A204.1 (cell line): ENCODE data around the gene KCNQ1.

ENCODE experiments used
- FAIRE-seq: peaks from 2 replicates; lab custom pipeline; 2012; peaks lifted over from hg19 to GRCh38; lab: Jason Lieb, UNC

Gene KCNQ1

DNA sequence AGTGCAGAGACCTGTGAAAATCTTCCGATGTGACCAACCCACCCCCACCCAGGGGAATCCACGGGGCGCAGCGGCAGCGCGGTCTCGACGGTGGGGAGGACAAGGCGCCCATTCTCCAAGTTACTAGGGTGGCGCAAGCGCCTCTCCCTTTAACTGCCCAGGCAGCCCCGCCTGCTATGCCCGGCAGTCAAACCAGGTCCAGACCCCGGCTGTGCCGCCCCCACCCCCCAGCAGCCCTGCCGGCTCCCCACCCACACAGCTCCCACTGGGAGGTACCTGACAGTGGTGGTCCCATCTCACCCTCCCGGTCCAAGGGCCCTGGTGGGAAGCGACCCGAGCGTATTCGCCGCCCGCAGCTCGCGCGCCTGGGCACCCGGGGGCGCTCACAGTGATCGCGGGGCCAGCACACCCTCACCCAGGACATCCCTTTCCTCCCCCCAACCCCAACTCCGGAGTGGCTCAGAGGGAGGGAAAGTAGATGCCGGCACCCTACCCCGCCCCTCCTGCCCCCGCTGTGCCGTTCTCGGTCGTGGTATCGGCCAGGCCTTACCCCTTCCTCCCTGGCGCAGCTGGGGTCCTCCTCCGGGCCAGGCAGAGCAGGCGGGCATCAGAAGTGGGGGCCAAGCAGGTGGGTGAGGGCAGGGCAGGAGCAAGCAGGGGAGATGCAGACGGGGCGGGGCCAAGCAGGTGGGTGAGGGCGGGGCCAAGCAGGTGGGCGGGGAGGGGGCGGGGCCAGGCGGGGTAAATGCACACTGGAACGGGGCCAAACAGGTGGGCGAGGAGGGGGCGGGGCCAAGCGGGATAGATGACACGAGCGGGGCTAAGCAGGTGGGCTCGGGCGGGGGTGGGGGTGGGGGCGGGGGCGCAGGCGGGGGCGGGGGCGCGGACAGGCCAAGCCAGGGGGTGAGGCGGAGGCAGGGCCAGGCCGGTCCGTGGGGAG, 657 bp upstream of the KCNQ1 start, which contains the start of gene TRPM5:
TSS of gene TRPM5 (minus strand) at position 634 of the 940 bp plus-strand sequence. CDS start 21,478 bp downstream, outside the sequence.
- no peak for FAIRE-seq

- FAIRE-seq: no peak
Observed at GRCh38 chr11:2445746-2446551, 1.1 kb downstream of the KCNQ1 start.

DNA sequence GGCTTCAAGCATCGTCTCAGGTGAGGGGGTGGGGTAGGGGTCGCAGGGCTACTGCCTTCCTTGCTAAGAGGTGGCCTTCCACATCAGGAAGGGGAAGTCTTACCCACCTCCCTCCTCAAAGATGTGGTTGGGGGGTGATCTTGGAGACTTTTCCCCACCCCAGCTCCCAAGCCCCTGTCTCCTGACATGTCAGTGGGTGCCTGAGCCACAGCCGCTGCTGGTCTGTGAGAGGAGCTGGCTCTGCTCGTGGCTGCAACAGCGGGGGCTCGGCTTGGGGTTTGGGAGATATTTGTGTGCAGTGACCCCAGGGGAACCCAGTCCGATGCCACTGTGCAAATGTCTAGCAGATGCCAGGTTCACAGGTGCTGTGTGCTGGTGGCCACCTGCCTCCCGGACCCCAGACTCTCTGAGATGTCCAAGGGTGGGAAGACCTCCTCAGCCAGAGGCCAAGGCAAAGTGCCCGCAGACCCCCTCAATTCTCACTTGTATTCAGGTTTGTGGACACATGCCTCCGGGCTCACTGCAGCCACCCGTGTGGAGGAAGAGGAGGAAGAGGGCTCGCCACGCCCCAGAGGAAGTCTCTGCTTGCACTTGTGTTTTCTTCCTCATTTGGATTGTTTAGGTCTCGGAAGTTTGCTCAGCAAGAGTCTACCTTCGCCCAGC, 1.9 kb downstream of the KCNQ1 start:
- no peak for FAIRE-seq

DNA sequence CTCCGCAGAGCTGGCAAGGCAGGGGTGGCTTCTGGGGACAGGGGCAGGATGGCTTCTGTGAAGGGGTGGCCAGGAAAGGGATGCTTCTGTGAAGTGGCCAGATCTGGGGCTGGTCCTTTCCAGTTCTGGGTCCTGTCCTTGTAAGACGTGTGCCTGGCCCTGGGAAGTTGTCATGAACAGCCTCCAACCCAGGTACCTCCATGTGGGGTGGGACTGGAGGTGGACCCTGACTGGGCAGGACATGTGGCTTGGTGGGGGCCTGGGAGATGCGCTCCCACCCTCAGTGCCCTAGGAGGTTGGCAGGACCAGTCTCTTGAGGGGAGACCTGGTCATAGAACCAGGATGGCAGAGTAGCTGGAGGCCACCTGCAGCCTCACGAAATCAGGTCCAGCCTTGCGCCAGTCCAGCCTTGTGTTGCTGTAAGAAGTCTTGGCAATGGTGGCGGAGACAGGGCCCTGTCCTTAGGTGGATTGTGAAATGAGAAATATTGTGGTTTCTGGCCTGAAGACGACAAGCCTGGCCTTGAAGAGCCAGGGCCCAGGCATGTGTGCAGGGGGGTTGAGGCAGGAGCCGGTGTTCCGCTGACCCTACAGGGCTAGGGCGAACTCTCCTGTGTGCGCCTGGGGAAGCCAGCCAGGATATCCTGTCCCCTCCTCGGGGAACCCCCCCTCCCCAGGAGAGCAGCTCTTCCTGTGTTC, 2.6 kb downstream of the KCNQ1 start:
- FAIRE-seq: no peak

DNA sequence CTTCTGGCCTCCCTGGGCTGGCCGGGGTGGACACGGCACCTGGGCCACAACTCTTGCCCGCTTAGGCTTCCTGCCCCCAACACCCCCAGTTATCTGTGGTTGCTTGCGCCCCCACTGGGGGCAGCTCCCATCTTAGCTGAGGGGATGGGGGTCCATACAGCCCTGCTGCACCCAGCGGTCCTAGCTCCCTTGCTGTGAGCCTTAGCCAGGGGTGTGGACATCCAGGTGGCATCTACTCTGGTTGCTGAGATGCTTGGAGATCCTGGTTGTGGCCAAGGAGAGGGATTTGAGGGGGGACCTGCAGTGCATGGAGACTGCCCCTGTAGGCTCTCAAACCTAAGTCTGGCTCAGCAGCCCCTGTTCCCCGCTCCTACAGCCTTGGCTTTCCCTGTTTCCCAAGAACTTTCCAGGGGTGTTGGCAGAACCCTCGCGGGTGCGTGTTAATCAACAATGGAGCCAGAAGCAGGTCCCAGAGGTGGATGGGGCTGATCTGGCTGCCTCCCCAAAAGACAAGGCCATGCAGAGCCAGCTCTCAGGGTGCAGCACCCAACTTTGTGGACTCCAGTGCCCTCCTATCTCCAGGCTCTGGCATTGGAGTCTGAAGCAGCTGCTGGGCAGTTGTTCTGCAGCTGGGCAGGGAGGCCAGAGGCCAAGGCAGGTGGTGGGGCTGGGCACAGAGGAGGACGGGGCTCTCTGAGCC, 3.3 kb downstream of the KCNQ1 start:
- no peak for FAIRE-seq

GRCh38 chr11:2448661-2449547, 4.1 kb downstream of the KCNQ1 start:
- FAIRE-seq: no peak

DNA sequence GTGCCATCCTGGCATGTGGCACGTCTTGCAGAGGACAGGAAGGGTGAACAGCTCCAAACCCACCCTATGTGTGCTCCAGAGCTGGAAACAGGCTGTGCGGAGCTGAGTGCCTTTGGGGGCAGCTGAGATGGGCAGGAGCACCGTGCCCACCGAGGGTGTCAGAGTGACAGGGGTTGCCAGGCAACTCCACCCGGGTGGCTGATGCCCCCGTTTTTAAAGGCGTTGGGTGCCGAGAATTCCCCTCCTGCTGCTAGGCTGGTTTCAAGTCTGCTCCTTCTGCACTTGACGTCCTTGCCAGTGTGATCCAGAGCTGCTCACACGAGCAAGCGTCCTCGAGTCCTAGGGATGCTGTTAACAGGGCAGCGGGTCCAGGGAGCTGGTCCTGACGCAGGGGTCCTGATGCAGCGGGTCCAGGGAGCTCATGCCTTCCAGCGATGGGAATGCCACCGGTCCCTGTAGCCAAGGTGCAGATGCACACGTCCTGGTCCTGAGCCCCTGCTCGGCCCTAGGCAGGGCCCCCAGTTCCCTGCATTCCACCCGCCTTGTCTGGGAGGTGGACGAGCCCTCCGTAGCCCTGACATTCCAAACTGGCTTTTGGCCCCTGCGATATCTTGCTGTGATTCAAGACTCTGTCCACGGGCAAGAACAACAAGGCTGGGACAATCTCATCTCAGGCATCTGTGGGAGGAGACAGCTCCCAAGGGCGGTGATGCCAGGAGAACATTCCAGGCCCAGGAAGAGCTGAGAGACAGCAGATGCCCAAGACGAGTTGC, 4.9 kb downstream of the KCNQ1 start:
- FAIRE-seq: no peak

DNA sequence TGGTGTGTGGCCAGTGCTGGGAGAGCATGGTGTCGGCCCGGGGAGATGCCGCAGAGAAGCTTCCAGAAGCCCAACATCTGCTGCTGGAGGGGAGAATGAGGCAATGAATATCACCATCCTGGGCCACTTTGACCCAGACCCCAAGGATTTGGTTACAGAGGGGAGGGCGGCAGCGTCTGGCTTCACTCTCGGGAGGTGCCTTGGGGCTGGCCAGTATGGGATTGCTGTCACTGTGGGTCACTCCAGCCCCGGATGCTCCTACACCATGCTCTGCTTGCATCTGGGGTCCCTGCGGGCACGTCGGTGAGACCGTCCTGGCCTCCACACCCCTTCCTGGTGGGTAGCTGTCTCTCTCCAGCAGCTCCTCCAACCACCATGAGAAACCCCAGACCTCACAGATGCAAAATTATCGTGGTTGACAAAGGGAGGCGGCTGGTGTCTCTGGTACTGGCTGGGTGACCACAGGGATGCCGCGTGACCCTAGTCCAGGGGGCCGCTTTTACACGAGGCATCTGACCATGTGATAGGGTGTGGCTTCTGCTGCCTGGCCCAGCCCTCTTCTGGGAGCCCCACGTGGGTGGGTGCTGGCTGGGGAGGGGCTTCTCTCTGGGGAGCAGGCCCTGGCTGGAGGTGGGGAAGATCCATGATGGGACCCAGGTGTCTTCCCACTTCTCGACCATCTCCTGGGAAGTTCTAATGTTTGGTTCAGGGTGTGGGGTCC, 5.7 kb downstream of the KCNQ1 start:
- FAIRE-seq: no peak

GRCh38 chr11:2451336-2451735, 6.5 kb downstream of the KCNQ1 start:
- no peak for FAIRE-seq

GRCh38 chr11:2451916-2452315, 7.1 kb downstream of the KCNQ1 start:
- no peak for FAIRE-seq

- FAIRE-seq: no peak
Observed at GRCh38 chr11:2452321-2453012, 7.7 kb downstream of the KCNQ1 start.

GRCh38 chr11:2453436-2453835, 8.6 kb downstream of the KCNQ1 start:
- FAIRE-seq: no peak

- no peak for FAIRE-seq
Observed at GRCh38 chr11:2458321-2458720, 13.5 kb downstream of the KCNQ1 start.

GRCh38 chr11:2459016-2459725, 14.4 kb downstream of the KCNQ1 start:
- FAIRE-seq: no peak

DNA sequence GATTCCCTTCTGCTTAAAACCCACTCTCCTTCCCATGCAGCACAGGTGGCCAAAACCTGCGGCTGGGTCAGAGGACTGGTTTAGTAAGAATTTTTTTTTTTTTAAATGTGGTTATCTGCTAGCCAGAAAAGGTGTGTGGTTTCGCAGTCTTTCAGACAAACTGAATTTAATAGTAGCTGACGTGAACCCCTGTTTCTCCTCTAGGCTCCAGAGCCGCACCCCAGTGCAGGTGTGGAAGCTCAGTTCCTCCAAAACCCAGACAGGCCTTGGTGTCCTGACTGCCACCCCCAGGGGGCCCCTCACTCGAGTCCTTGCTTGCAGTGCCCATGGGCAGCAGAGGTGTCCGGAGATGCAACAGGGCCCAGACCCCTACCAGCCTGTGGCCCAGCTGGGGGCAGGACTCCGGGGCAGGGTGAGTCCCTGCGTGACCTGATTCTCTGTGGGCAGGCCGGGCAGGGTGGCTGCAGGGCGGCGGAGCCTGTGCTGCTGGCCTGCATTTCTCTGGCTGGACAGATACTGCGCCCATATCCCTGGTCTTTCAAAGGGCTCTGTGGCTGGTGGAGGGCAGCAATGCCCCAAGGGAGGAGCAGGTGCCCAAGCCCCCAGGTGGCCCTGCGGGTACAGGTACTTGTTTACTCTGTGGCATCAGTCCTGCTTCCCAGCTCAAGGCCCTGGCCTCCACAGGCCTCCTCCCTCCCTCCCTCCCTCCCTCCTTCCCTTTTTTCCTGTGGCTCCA, 15.2 kb downstream of the KCNQ1 start:
- FAIRE-seq: no peak

DNA sequence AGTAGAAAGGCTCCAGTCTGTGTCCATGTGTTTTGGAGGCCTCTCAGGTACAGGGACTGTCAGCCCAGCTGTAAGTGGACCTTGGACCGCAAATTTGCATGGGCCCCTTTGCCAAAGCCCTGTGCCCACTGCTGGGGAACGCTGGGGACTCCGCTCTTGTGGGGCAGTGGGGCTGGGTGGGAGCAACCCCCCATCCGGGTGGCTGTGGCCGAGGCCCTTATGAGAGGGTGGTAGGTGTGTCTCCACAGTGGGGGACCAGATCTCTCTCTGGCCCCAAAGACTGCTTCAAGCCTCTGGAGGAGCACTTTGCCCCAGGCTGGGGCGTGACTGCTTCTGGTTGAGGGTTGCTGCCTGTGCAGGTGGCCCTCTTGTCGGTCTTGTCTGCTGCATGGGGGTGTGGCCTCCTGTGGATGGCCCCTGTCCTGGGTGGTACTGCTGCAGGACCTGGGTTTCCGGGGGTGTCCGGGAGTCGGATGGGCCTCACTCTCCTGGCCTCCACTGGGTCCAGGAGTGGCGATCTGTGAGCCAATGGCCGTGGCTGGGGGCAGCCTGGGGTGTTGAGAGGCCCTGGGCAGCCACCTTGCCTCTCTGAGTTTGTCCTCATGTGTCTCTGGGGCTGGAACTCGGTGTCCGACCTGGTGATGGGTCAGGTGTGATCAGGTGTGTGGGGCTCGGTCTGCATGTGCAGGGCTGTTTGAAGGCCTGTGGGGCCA, 15.9 kb downstream of the KCNQ1 start:
- FAIRE-seq: no peak
